GM23338 (cell line): Measurements from ENCODE around the gene MRE11. TPM values are rescaled to one million over a fixed set of nuclear protein-coding genes. Genes with fewer than 3 reads are reported as not detected.

Experiments used
- ATAC-seq: fragments of 200-7000 bp; cut with Tn5 transposase; 3 replicates; pipeline ENCODE4 v1.9.1; 2020
- DNase-seq: peaks from one replicate; pipeline ENCODE4 v3.0.0-alpha.2; 2015; ENCODE audit warnings: low spot score
- H2AFZ ChIP-seq: fragments of 200-600 bp; sonication (generic); 2 replicates; pipeline ENCODE4 v1.8.0; 2016; ENCODE audit warnings: antibody characterized with exemption, mild to moderate bottlenecking, moderate library complexity
- H3F3A ChIP-seq: fragments of 200-600 bp; sonication (generic); replicated peaks from 2 replicates; pipeline ENCODE4 v1.8.0; 2017; ENCODE audit warnings: antibody characterized with exemption, mixed run types, low read depth
- H3K27ac ChIP-seq: fragments of 200-600 bp; sonication (generic); 2 replicates; pipeline ENCODE4 v1.6.1; 2016; ENCODE audit warnings: low read depth
- H3K27me3 ChIP-seq: fragments of 200-600 bp; sonication (generic); 2 replicates; pipeline ENCODE4 v1.8.0; 2016; ENCODE audit warnings: mild to moderate bottlenecking, mixed run types, moderate library complexity; ENCODE audit not compliant: insufficient read depth
- H3K36me3 ChIP-seq: fragments of 200-600 bp; sonication (generic); 2 replicates; pipeline ENCODE4 v1.8.0; 2016; ENCODE audit warnings: mild to moderate bottlenecking; ENCODE audit not compliant: insufficient read depth
- H3K4me1 ChIP-seq: fragments of 200-600 bp; sonication (generic); 2 replicates; pipeline ENCODE4 v1.8.0; 2016; ENCODE audit warnings: mild to moderate bottlenecking, moderate library complexity; ENCODE audit not compliant: insufficient read depth
- H3K4me2 ChIP-seq: fragments of 200-600 bp; sonication (generic); 2 replicates; pipeline ENCODE4 v1.7.1; 2017; ENCODE audit warnings: mixed run types
- H3K4me3 ChIP-seq: fragments of 200-600 bp; sonication (generic); 2 replicates; pipeline ENCODE4 v1.6.1; 2016; ENCODE audit warnings: mixed run types
- H3K79me2 ChIP-seq: fragments of 200-600 bp; sonication (generic); replicated peaks from 2 replicates; pipeline ENCODE4 v1.8.0; 2017; ENCODE audit warnings: mild to moderate bottlenecking; ENCODE audit not compliant: insufficient read depth
- H3K9me2 ChIP-seq: fragments of 200-600 bp; sonication (generic); 2 replicates; pipeline ENCODE4 v1.8.0; 2017; ENCODE audit not compliant: insufficient read depth
- H4K20me1 ChIP-seq: fragments of 200-600 bp; sonication (generic); replicated peaks from 2 replicates; pipeline ENCODE4 v1.8.0; 2017; ENCODE audit warnings: mild to moderate bottlenecking; ENCODE audit not compliant: insufficient read depth
- H3K27ac Mint-ChIP-seq: 2 replicates; pipeline ENCODE4 v1.8.0; 2020; ENCODE audit warnings: inconsistent platforms, mild to moderate bottlenecking, moderate library complexity, mixed read lengths
- H3K27me3 Mint-ChIP-seq: 3 replicates; pipeline ENCODE4 v1.8.0; 2022; ENCODE audit warnings: low read depth, mild to moderate bottlenecking, moderate library complexity, mixed read lengths, inconsistent platforms; ENCODE audit not compliant: insufficient read depth, poor library complexity
- H3K36me3 Mint-ChIP-seq: 3 replicates; pipeline ENCODE4 v1.8.0; 2021; ENCODE audit warnings: low read depth, mild to moderate bottlenecking, inconsistent platforms, moderate library complexity, mixed read lengths
- H3K4me1 Mint-ChIP-seq: 3 replicates; pipeline ENCODE4 v1.8.0; 2020; ENCODE audit warnings: mild to moderate bottlenecking, inconsistent platforms, mixed read lengths
- H3K4me3 Mint-ChIP-seq: 3 replicates; pipeline ENCODE4 v1.8.0; 2021; ENCODE audit warnings: moderate library complexity, mild to moderate bottlenecking, inconsistent platforms, mixed read lengths
- H3K9me3 Mint-ChIP-seq: 3 replicates; pipeline ENCODE4 v1.8.0; 2020; ENCODE audit warnings: moderate library complexity, mild to moderate bottlenecking, inconsistent platforms, mixed read lengths
- EZH2 ChIP-seq: fragments of 200-600 bp; sonication (generic); IDR thresholded peaks from one replicate; pipeline ENCODE4 v1.8.0; 2017; ENCODE audit warnings: antibody characterized with exemption, mild to moderate bottlenecking, low read depth; ENCODE audit not compliant: unreplicated experiment
- EZH2phosphoT487 ChIP-seq: fragments of 200-600 bp; sonication (generic); IDR thresholded peaks from one replicate; pipeline ENCODE4 v1.8.1; 2018; ENCODE audit warnings: antibody characterized with exemption; ENCODE audit not compliant: unreplicated experiment
- JUNB ChIP-seq: IDR thresholded peaks from one replicate; pipeline ENCODE4 v1.6.1; 2016; ENCODE audit warnings: antibody characterized with exemption; ENCODE audit not compliant: unreplicated experiment
- POLR2AphosphoS5 ChIP-seq: IDR thresholded peaks from 2 replicates; pipeline ENCODE4 v1.6.1; 2016; ENCODE audit warnings: antibody characterized with exemption, low read depth
- REST ChIP-seq: IDR thresholded peaks from one replicate; pipeline ENCODE4 v1.6.1; 2018; ENCODE audit warnings: antibody characterized with exemption; ENCODE audit not compliant: unreplicated experiment
- ZNF114 ChIP-seq: fragments of 250-450 bp; sonication (Bioruptor Pico); IDR thresholded peaks from 2 replicates; pipeline ENCODE4 v1.5.0; 2020; ENCODE audit warnings: mild to moderate bottlenecking, moderate library complexity
- ZNF331 ChIP-seq: fragments of 250-450 bp; sonication (Bioruptor Pico); IDR thresholded peaks from 2 replicates; pipeline ENCODE4 v1.5.0; 2020; ENCODE audit warnings: low read depth, mild to moderate bottlenecking, moderate library complexity
- polyA plus RNA-seq: library from polyadenylated mRNA; unstranded; fragments of >200 nt; fragmentation: Nextera tagmentation; extraction: Ambion mirVana; gene quantifications from 2 replicates; pipeline ENCODE4 v1.2.1, GENCODE V29; 2016
- total RNA-seq: library from RNA; depleted of rRNA; stranded (reverse); fragments of >200 nt; shearing (Covaris generic); gene quantifications from 2 replicates; pipeline ENCODE4 v1.2.3, GENCODE V29; 2014
- TF ChIP-seq, protein P1 (sequence below), 2 experiments: fragments of 200-600 bp in 1 of 2; sonication (generic) in 1 of 2; conservative IDR thresholded peaks; 2 replicates each; pipeline versions ENCODE4 v1.5.1 to v1.6.1; 2016 to 2017; ENCODE audit warnings: antibody characterized with exemption in 2 of 2, low read depth in 2 of 2, mild to moderate bottlenecking in 2 of 2, moderate library complexity in 1 of 2

MRE11 gene
- total and polyA plus RNA-seq, 2 experiments from 2014 or later: 23.3 to 38.5 TPM

DNA sequence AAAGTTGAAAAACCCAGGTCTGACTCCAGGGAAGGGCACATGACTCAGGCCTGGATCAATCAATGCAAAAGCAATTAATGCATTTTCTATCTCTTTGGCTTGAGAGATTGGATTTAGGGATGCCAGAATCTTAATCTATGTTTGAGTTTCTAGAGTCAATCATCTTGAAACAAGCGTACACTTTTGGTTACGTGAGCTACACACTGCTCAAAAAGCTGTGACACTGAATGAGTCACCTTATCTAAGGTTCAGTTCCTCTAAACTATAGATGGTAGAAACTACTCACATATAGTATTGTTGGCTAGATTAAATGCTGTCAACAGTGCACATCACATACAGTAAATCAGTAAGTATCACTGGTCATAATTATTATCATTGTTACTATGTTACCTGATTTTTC lies 24.2 kb downstream of the MRE11 start:
- H3F3A ChIP-seq: no peaks in the 10 kb centered on the region
- no peaks in the 10 kb centered on the region for H3K27me3 Mint-ChIP-seq
- H3K36me3 Mint-ChIP-seq: peaks cover 8% of the 10 kb centered on the region; the same call in 2 of the 3 replicates
- H3K27ac ChIP-seq: no peak overlapping the region
- no peak overlapping the region for H3K4me3 ChIP-seq
- H3K36me3 ChIP-seq: peaks cover 6% of the 10 kb centered on the region; the same call in 1 of the 2 replicates
- no peaks in the 10 kb centered on the region for H3K27me3 ChIP-seq
- H3K4me1 ChIP-seq: peaks cover 20% of the 10 kb centered on the region
- no peaks in the 10 kb centered on the region for H3K79me2 ChIP-seq
- no peak overlapping the region for H2AFZ ChIP-seq
- no peak for ATAC-seq
- no peaks in the 10 kb centered on the region for H3K9me2 ChIP-seq
- no peak overlapping the region for H3K4me3 Mint-ChIP-seq
- no peaks in the 10 kb centered on the region for H3K9me3 Mint-ChIP-seq
- no peaks in the 10 kb centered on the region for H4K20me1 ChIP-seq
- H3K4me1 Mint-ChIP-seq: peaks cover 17% of the 10 kb centered on the region
- no peak overlapping the region for H3K4me2 ChIP-seq
- TF ChIP-seq EZH2 (no peak), JUNB (no peak), POLR2AphosphoS5 (no peak), ZNF114 (CRISPR knock-in tag) (no peak)
- TF ChIP-seq, protein P1, sequence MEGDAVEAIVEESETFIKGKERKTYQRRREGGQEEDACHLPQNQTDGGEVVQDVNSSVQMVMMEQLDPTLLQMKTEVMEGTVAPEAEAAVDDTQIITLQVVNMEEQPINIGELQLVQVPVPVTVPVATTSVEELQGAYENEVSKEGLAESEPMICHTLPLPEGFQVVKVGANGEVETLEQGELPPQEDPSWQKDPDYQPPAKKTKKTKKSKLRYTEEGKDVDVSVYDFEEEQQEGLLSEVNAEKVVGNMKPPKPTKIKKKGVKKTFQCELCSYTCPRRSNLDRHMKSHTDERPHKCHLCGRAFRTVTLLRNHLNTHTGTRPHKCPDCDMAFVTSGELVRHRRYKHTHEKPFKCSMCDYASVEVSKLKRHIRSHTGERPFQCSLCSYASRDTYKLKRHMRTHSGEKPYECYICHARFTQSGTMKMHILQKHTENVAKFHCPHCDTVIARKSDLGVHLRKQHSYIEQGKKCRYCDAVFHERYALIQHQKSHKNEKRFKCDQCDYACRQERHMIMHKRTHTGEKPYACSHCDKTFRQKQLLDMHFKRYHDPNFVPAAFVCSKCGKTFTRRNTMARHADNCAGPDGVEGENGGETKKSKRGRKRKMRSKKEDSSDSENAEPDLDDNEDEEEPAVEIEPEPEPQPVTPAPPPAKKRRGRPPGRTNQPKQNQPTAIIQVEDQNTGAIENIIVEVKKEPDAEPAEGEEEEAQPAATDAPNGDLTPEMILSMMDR (conservative IDR thresholded peaks at IDR 0.05; ENCODE audit: low read depth in 2 of 2): no peak
- DNase-seq: no peak
- no peak overlapping the region for H3K27ac Mint-ChIP-seq

GRCh38 chr11:94459576-94459975 lies 34.1 kb downstream of the MRE11 start:
- no peaks in the 10 kb centered on the region for H3K4me1 Mint-ChIP-seq
- Histone ChIP-seq H3K27ac (no peak overlapping the region), H3K36me3 (peaks cover 7% of the 10 kb centered on the region; the same call in 1 of the 2 replicates), H3K79me2 (no peaks in the 10 kb centered on the region), H3F3A (no peaks in the 10 kb centered on the region), H3K9me2 (no peaks in the 10 kb centered on the region), H3K4me2 (no peak overlapping the region), H2AFZ (no peak overlapping the region), H3K4me3 (no peak overlapping the region), H3K27me3 (no peaks in the 10 kb centered on the region), H3K4me1 (no peaks in the 10 kb centered on the region), H4K20me1 (no peaks in the 10 kb centered on the region)
- DNase-seq: no peak
- no peaks in the 10 kb centered on the region; the same call in 2 of the 3 replicates for H3K9me3 Mint-ChIP-seq
- ATAC-seq: no peak
- no peaks in the 10 kb centered on the region for H3K27me3 Mint-ChIP-seq
- peaks cover 45% of the 10 kb centered on the region for H3K36me3 Mint-ChIP-seq
- no peak overlapping the region for H3K4me3 Mint-ChIP-seq
- H3K27ac Mint-ChIP-seq: no peak overlapping the region
- TF ChIP-seq, protein P1 (conservative IDR thresholded peaks at IDR 0.05; ENCODE audit: low read depth in 2 of 2): no peak
- no peak for TF ChIP-seq EZH2
- no peak for TF ChIP-seq REST
- no peak for TF ChIP-seq ZNF331 (CRISPR knock-in tag)
- no peak for TF ChIP-seq EZH2phosphoT487
